Karpas-422 (cell line): Measurements from ENCODE around the gene BICC1. TPM values are rescaled to one million over a fixed set of nuclear protein-coding genes. Genes with fewer than 3 reads are reported as not detected.

ENCODE experiments used
- DNase-seq: peaks from one replicate; pipeline ENCODE4 v3.0.0-alpha.2; 2015
- H2AFZ ChIP-seq: fragments of 200-600 bp; sonication (generic); 2 replicates; pipeline ENCODE4 v1.6.1; 2014; ENCODE audit warnings: antibody characterized with exemption, low read length, mixed read lengths
- H3K27ac ChIP-seq: fragments of 200-600 bp; sonication (generic); 2 replicates; pipeline ENCODE4 v1.5.1; 2014; ENCODE audit warnings: mild to moderate bottlenecking, low read length, moderate library complexity
- H3K27me3 ChIP-seq: fragments of 200-600 bp; sonication (generic); 2 replicates; pipeline ENCODE4 v1.6.1; 2014; ENCODE audit warnings: low read length, mixed read lengths
- H3K36me3 ChIP-seq: fragments of 200-600 bp; sonication (generic); 2 replicates; pipeline ENCODE4 v1.6.1; 2014; ENCODE audit warnings: low read length, mixed read lengths; ENCODE audit not compliant: insufficient read depth
- H3K4me1 ChIP-seq: fragments of 200-600 bp; sonication (generic); 2 replicates; pipeline ENCODE4 v1.6.1; 2014; ENCODE audit warnings: mild to moderate bottlenecking, low read length, mixed read lengths
- H3K4me2 ChIP-seq: fragments of 200-600 bp; sonication (generic); 2 replicates; pipeline ENCODE4 v1.6.1; 2014; ENCODE audit warnings: low read length, low read depth, mild to moderate bottlenecking; ENCODE audit not compliant: poor library complexity, severe bottlenecking
- H3K4me3 ChIP-seq: fragments of 200-600 bp; sonication (generic); 2 replicates; pipeline ENCODE4 v1.5.1; 2014; ENCODE audit warnings: mild to moderate bottlenecking, antibody characterized with exemption, low read length, mixed read lengths
- H3K79me2 ChIP-seq: fragments of 200-600 bp; sonication (generic); 2 replicates; pipeline ENCODE4 v1.6.1; 2014; ENCODE audit warnings: mild to moderate bottlenecking, low read length, mixed read lengths
- H3K9ac ChIP-seq: fragments of 200-600 bp; sonication (generic); 2 replicates; pipeline ENCODE4 v1.6.0; 2014; ENCODE audit warnings: low read length
- H3K9me2 ChIP-seq: fragments of 200-600 bp; sonication (generic), shearing (Covaris generic); replicated peaks from 2 replicates; pipeline ENCODE4 v1.6.0; 2014; ENCODE audit warnings: mild to moderate bottlenecking, low read length, moderate library complexity; ENCODE audit not compliant: insufficient read depth
- H3K9me3 ChIP-seq: fragments of 300-700, 200-600 bp; sonication (generic); 2 replicates; pipeline ENCODE4 v1.6.1; 2014; ENCODE audit warnings: low read length, mixed read lengths
- H4K20me1 ChIP-seq: fragments of 200-600 bp; sonication (generic); 2 replicates; pipeline ENCODE4 v1.6.1; 2014; ENCODE audit warnings: mild to moderate bottlenecking, antibody characterized with exemption, low read length, low read depth; ENCODE audit not compliant: insufficient read depth
- total RNA-seq: library from RNA; depleted of rRNA; stranded (reverse); fragments of >200 nt; shearing (Covaris generic); gene quantifications from 2 replicates; pipeline ENCODE4 v1.2.3, GENCODE V29; 2014; ENCODE audit warnings: low replicate concordance

BICC1 gene
- total RNA-seq, 1 experiment from 2014 or later: not detected

DNA sequence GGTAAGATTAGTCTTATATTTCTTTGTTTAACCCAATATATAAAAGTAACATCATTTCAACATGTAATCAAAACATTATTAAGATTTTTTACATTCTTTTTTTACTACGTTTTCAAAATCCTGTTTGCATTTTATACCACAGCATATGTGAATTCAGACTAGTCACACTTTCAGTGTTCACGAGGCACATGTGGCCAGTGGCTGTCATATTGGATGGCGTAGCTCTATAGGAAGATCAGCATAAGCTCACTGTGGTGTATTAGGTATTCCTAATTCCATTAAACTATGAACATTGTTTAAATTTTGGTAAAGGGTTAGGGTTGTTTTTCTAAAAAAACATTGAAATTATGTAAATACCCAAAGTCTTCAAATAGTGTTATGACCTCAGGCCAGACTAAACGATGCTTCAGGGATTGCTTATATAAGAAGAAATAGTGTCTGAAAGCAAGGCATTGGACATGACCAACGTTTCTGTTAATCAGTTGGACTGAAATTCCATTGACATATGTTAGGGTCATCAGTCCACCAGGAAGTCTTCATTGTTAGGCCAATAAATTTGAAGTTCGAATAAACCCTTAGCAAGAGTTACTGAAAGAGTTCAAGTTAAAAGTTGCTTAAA is 97.0 kb downstream of the BICC1 start:
- Histone ChIP-seq H3K9me3 (no peaks in the 10 kb centered on the region), H3K4me3 (no peak overlapping the region), H4K20me1 (no peaks in the 10 kb centered on the region), H3K4me2 (no peak overlapping the region), H3K4me1 (no peaks in the 10 kb centered on the region), H3K27ac (no peak overlapping the region), H3K9ac (no peak overlapping the region), H3K9me2 (no peaks in the 10 kb centered on the region), H3K27me3 (no peaks in the 10 kb centered on the region), H3K79me2 (no peaks in the 10 kb centered on the region), H2AFZ (no peak overlapping the region), H3K36me3 (no peaks in the 10 kb centered on the region)
- no peak for DNase-seq

DNA sequence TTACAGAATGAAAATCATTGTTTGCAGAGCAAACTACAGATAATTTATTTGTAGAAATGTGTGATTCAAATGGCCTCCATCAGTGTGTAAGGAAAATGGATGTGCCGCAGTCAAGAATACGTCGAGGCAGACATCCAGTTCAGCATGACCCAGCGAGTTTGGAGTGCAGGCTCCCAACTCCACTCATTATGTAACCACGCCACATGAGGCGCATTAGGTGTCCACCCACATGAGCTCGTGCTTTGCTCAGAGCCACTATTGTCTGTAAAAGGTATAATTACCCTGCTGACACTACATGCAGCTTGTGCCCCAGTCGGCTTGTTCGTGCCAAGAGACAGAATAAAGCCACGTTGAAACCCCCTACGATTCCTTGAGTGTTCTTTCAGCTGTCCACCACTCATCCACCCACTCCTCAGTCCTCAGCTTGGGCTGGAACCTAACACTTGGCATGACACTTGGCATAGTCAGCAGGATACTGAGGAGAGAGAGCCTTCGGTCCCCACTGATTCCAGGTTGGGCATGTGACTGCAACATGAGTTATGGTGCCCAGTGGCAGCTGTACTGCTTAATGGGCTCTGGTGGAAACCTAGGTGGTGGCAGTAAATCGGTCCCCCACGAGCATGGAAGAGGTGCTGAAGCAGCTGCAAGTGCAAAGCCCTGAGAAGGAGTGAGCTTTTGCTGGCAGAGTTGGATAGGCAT is 102.7 kb downstream of the BICC1 start:
- H3K9me2 ChIP-seq: no peaks in the 10 kb centered on the region
- no peaks in the 10 kb centered on the region for H3K9me3 ChIP-seq
- DNase-seq: no peak
- H3K27ac ChIP-seq: no peak overlapping the region
- H3K36me3 ChIP-seq: no peaks in the 10 kb centered on the region
- H2AFZ ChIP-seq: no peak overlapping the region
- 0 out of 2 replicates have a peak, but pooled peaks cover 3% of the 10 kb centered on the region for H3K27me3 ChIP-seq
- no peak overlapping the region for H3K4me3 ChIP-seq
- H3K9ac ChIP-seq: no peak overlapping the region
- no peaks in the 10 kb centered on the region for H3K79me2 ChIP-seq
- H3K4me2 ChIP-seq: no peak overlapping the region
- no peaks in the 10 kb centered on the region for H4K20me1 ChIP-seq
- no peaks in the 10 kb centered on the region for H3K4me1 ChIP-seq

GRCh38 chr10:58618158-58618676 is 105.5 kb downstream of the BICC1 start:
- no peak overlapping the region for H2AFZ ChIP-seq
- no peak overlapping the region for H3K9ac ChIP-seq
- H3K4me3 ChIP-seq: no peak overlapping the region
- no peaks in the 10 kb centered on the region for H3K36me3 ChIP-seq
- no peak overlapping the region for H3K27ac ChIP-seq
- H3K4me1 ChIP-seq: no peaks in the 10 kb centered on the region
- H3K79me2 ChIP-seq: no peaks in the 10 kb centered on the region
- H3K9me3 ChIP-seq: no peaks in the 10 kb centered on the region
- H4K20me1 ChIP-seq: no peaks in the 10 kb centered on the region
- no peaks in the 10 kb centered on the region for H3K9me2 ChIP-seq
- no peak for DNase-seq
- H3K4me2 ChIP-seq: no peak overlapping the region
- 0 out of 2 replicates have a peak, but pooled peaks cover 3% of the 10 kb centered on the region for H3K27me3 ChIP-seq

DNA sequence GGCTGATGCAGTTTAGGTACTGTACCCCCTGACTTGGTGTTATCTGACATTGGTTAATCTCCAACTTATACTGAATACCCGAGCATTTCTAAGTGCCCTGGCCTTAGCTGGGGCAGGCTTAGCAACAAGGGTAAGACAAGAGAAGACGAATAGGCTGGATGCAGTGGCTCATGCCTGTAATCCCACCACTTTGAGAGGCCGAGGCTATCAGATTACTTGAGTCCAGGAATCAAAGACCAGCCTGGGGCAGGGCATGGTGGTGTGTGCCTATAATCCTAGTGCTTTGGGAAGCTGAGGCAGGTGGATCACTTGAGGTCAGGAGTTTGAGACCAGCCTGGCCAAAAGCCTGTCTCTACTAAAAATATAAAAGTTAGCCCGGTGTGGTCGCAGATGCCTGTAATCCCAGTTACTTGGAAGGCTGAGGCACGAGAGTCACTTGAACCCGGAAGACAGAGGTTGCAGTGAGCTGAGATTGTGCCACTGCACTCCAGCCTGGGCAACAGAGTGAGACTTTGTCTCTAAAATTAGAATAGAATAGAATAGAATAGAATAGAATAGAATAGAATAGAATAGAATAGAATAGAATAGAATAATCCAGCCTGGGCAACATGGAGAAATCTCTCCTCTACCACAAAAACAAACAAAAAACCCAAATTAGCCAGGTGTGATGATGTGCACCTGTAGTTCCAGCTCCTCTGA is 108.9 kb downstream of the BICC1 start:
- no peaks in the 10 kb centered on the region for H4K20me1 ChIP-seq

GRCh38 chr10:58622246-58622645 is 109.6 kb downstream of the BICC1 start:
- 0 out of 2 replicates have a peak, but pooled peaks cover 3% of the 10 kb centered on the region for H3K27me3 ChIP-seq
- no peak overlapping the region for H3K9ac ChIP-seq
- no peaks in the 10 kb centered on the region for H3K4me1 ChIP-seq
- no peak overlapping the region for H3K4me2 ChIP-seq
- H3K27ac ChIP-seq: no peak overlapping the region
- DNase-seq: no peak
- H3K4me3 ChIP-seq: no peak overlapping the region
- H4K20me1 ChIP-seq: no peaks in the 10 kb centered on the region
- no peak overlapping the region for H2AFZ ChIP-seq
- no peaks in the 10 kb centered on the region for H3K9me3 ChIP-seq
- H3K79me2 ChIP-seq: no peaks in the 10 kb centered on the region
- H3K36me3 ChIP-seq: no peaks in the 10 kb centered on the region
- no peaks in the 10 kb centered on the region for H3K9me2 ChIP-seq

More for the DNA sequence above, 108.9 kb downstream of the BICC1 start:
- Histone ChIP-seq H3K27me3 (0 out of 2 replicates have a peak, but pooled peaks cover 3% of the 10 kb centered on the region), H3K79me2 (no peaks in the 10 kb centered on the region), H3K4me1 (no peaks in the 10 kb centered on the region), H3K36me3 (no peaks in the 10 kb centered on the region), H3K4me3 (no peak overlapping the region), H3K4me2 (no peak overlapping the region), H2AFZ (no peak overlapping the region), H3K9me3 (no peaks in the 10 kb centered on the region), H3K9me2 (no peaks in the 10 kb centered on the region), H3K9ac (no peak overlapping the region), H3K27ac (no peak overlapping the region)
- DNase-seq: no peak

- no peak overlapping the region for H3K4me3 ChIP-seq
- no peak overlapping the region for H3K4me2 ChIP-seq
- no peaks in the 10 kb centered on the region for H3K4me1 ChIP-seq
- no peaks in the 10 kb centered on the region for H3K27me3 ChIP-seq
- H4K20me1 ChIP-seq: no peaks in the 10 kb centered on the region
- no peaks in the 10 kb centered on the region for H3K79me2 ChIP-seq
- H3K36me3 ChIP-seq: no peaks in the 10 kb centered on the region
- H3K9me2 ChIP-seq: no peaks in the 10 kb centered on the region
- no peak overlapping the region for H3K27ac ChIP-seq
- H2AFZ ChIP-seq: no peak overlapping the region
- no peak overlapping the region for H3K9ac ChIP-seq
- H3K9me3 ChIP-seq: no peaks in the 10 kb centered on the region
- DNase-seq: no peak
These were observed 112.4 kb downstream of the BICC1 start for GRCh38 chr10:58625070-58625469.

GRCh38 chr10:58627392-58627791 is 114.7 kb downstream of the BICC1 start:
- H4K20me1 ChIP-seq: no peaks in the 10 kb centered on the region
- H3K4me3 ChIP-seq: no peak overlapping the region
- H3K27me3 ChIP-seq: no peaks in the 10 kb centered on the region
- no peaks in the 10 kb centered on the region for H3K36me3 ChIP-seq
- no peak for DNase-seq
- no peak overlapping the region for H2AFZ ChIP-seq
- H3K79me2 ChIP-seq: no peaks in the 10 kb centered on the region
- no peaks in the 10 kb centered on the region for H3K4me1 ChIP-seq
- H3K27ac ChIP-seq: no peak overlapping the region
- H3K9me2 ChIP-seq: no peaks in the 10 kb centered on the region
- no peaks in the 10 kb centered on the region for H3K9me3 ChIP-seq
- no peak overlapping the region for H3K4me2 ChIP-seq
- H3K9ac ChIP-seq: no peak overlapping the region

- Histone ChIP-seq H3K4me2 (no peak overlapping the region), H3K79me2 (no peaks in the 10 kb centered on the region), H3K36me3 (no peaks in the 10 kb centered on the region), H2AFZ (no peak overlapping the region), H3K9me2 (no peaks in the 10 kb centered on the region), H3K9ac (no peak overlapping the region), H3K27ac (no peak overlapping the region), H3K27me3 (no peaks in the 10 kb centered on the region), H3K9me3 (no peaks in the 10 kb centered on the region), H4K20me1 (no peaks in the 10 kb centered on the region), H3K4me3 (no peak overlapping the region), H3K4me1 (no peaks in the 10 kb centered on the region)
- no peak for DNase-seq
These were observed 119.0 kb downstream of the BICC1 start for GRCh38 chr10:58631715-58632114.
